Mucosa of rectum (tissue), 2 donors: ENCODE results near the gene TARBP1.

Source experiments
- H3K27ac ChIP-seq, 2 donors: one replicate each; pipeline ENCODE4 v1.7.0; 2013; ENCODE audit warnings: inconsistent platforms in 2 of 2, low read depth in 2 of 2, low read length in 2 of 2
- H3K27me3 ChIP-seq, 2 donors: one replicate each; pipeline ENCODE4 v1.7.0; 2013; ENCODE audit warnings: low read length in 2 of 2; ENCODE audit not compliant: control insufficient read depth in 2 of 2, insufficient read depth in 2 of 2
- H3K36me3 ChIP-seq, 2 donors: one replicate each; pipeline ENCODE4 v1.7.0; 2013; ENCODE audit warnings: low read length in 2 of 2; ENCODE audit not compliant: control insufficient read depth in 2 of 2, insufficient read depth in 2 of 2
- H3K4me1 ChIP-seq, 2 donors: one replicate each; pipeline ENCODE4 v1.7.0; 2013; ENCODE audit warnings: low read length in 2 of 2, mild to moderate bottlenecking in 1 of 2; ENCODE audit not compliant: control insufficient read depth in 2 of 2, insufficient read depth in 2 of 2
- H3K4me3 ChIP-seq, 2 donors: one replicate each; pipeline ENCODE4 v1.7.0; 2013; ENCODE audit warnings: low read length in 2 of 2
- H3K9ac ChIP-seq, 2 donors: one replicate each; pipeline ENCODE4 v1.7.0; 2013; ENCODE audit warnings: low read length in 2 of 2, low read depth in 1 of 2, mild to moderate bottlenecking in 1 of 2
- H3K9me3 ChIP-seq, 2 donors: one replicate each; pipeline ENCODE4 v1.7.0; 2013; ENCODE audit warnings: low read length in 2 of 2; ENCODE audit not compliant: control insufficient read depth in 2 of 2
- donor health status: healthy.
- donor health status: Normal muscosa, but diverticular disease.

Gene TARBP1

GRCh38 chr1:234484218-234484617, 5.2 kb upstream of the TARBP1 start:
- no peak overlapping the region for H3K27ac ChIP-seq
- no peaks in the 10 kb centered on the region for H3K27me3 ChIP-seq
- no peaks in the 10 kb centered on the region for H3K9me3 ChIP-seq
- peaks cover 1 to 5% of the 10 kb centered on the region in 2 donors for H3K4me1 ChIP-seq
- no peak overlapping the region for H3K9ac ChIP-seq
- no peaks in the 10 kb centered on the region for H3K36me3 ChIP-seq
- H3K4me3 ChIP-seq: no peak overlapping the region

DNA sequence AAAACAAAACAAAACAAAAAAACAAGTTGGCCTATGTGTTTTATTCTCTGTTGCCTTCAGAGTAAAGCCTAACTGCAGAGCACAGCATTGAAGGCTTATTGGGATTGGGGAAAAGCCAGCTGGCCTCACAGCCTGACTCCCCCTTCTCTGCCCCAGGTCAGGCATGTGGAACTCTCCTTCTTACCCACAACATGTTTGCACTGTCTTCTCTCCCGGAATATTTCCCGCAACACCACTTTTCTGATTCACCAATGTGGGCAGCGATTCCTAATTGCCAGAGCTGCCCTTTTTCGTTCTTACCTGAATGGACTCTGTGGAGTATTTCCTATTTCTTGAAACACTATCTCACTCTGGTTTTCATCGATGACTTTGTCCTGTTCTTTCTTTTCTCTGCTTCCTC, 2.8 kb upstream of the TARBP1 start:
- H3K9me3 ChIP-seq: no peaks in the 10 kb centered on the region
- peaks cover 0 to 10% of the 10 kb centered on the region in 2 donors for H3K4me1 ChIP-seq
- H3K36me3 ChIP-seq: no peaks in the 10 kb centered on the region
- H3K4me3 ChIP-seq: no peak overlapping the region
- H3K27ac ChIP-seq: no peak overlapping the region
- H3K9ac ChIP-seq: no peak overlapping the region
- no peaks in the 10 kb centered on the region for H3K27me3 ChIP-seq

GRCh38 chr1:234479866-234480265, 887 bp upstream of the TARBP1 start:
- Histone ChIP-seq H3K36me3 (no peaks in the 10 kb centered on the region), H3K27ac (no peak overlapping the region), H3K9ac (no peak overlapping the region)

GRCh38 chr1:234479310-234479559, 256 bp upstream of the TARBP1 start:
- H3K9me3 ChIP-seq: no peaks in the 10 kb centered on the region
- H3K9ac ChIP-seq: peak overlapping the region; percentile 68 to 78
- peak overlapping the region; percentile 73 to 91 for H3K4me3 ChIP-seq
- H3K27me3 ChIP-seq: no peaks in the 10 kb centered on the region
- H3K36me3 ChIP-seq: no peaks in the 10 kb centered on the region
- H3K27ac ChIP-seq: peak overlapping the region in 1 of 2 donors; percentile 94
- peaks cover 0 to 10% of the 10 kb centered on the region in 2 donors for H3K4me1 ChIP-seq

More at GRCh38 chr1:234479866-234480265, 887 bp upstream of the TARBP1 start:
- H3K9me3 ChIP-seq: no peaks in the 10 kb centered on the region
- H3K4me1 ChIP-seq: peaks cover 0 to 10% of the 10 kb centered on the region in 2 donors
- H3K4me3 ChIP-seq: no peak overlapping the region
- no peaks in the 10 kb centered on the region for H3K27me3 ChIP-seq

DNA sequence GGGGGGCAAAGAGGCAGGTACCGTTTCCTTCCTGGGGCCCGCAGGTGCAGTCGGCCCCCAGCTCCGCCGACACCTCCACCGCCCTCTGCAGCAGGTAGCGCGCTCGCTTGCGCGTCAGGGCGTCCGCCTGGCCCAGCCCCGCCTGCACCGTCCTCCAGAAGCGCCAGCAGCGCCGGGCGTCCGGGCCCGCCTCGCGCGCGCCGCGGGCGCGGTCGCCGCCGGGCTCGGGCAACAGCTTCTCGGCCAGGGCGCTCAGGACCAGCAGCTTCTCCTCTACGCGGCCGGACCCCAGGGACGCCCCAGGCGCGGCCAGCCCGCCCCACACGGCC, 863 bp downstream of the TARBP1 start:
- Histone ChIP-seq H3K9me3 (no peaks in the 10 kb centered on the region), H3K27me3 (no peaks in the 10 kb centered on the region), H3K27ac (peak overlapping the region; percentile 90 to 94), H3K9ac (peak overlapping the region; percentile 78 to 83), H3K4me3 (peak overlapping the region; percentile 73 to 91), H3K4me1 (peaks cover 0 to 10% of the 10 kb centered on the region in 2 donors), H3K36me3 (no peaks in the 10 kb centered on the region)

GRCh38 chr1:234477386-234478151, 1.4 kb downstream of the TARBP1 start:
- Histone ChIP-seq H3K27ac (peak overlapping the region; percentile 81 to 94), H3K9ac (peak overlapping the region; percentile 78 to 83)

GRCh38 chr1:234476172-234476571, 2.8 kb downstream of the TARBP1 start:
- H3K27me3 ChIP-seq: no peaks in the 10 kb centered on the region
- H3K4me1 ChIP-seq: peaks cover 0 to 10% of the 10 kb centered on the region in 2 donors
- no peak overlapping the region for H3K4me3 ChIP-seq
- no peak overlapping the region for H3K27ac ChIP-seq
- no peaks in the 10 kb centered on the region for H3K36me3 ChIP-seq
- H3K9ac ChIP-seq: no peak overlapping the region
- H3K9me3 ChIP-seq: no peaks in the 10 kb centered on the region

More at GRCh38 chr1:234477386-234478151, 1.4 kb downstream of the TARBP1 start:
- Histone ChIP-seq H3K4me1 (peaks cover 0 to 10% of the 10 kb centered on the region in 2 donors), H3K36me3 (no peaks in the 10 kb centered on the region), H3K27me3 (no peaks in the 10 kb centered on the region), H3K9me3 (no peaks in the 10 kb centered on the region), H3K4me3 (peak overlapping the region; percentile 73 to 91)

DNA sequence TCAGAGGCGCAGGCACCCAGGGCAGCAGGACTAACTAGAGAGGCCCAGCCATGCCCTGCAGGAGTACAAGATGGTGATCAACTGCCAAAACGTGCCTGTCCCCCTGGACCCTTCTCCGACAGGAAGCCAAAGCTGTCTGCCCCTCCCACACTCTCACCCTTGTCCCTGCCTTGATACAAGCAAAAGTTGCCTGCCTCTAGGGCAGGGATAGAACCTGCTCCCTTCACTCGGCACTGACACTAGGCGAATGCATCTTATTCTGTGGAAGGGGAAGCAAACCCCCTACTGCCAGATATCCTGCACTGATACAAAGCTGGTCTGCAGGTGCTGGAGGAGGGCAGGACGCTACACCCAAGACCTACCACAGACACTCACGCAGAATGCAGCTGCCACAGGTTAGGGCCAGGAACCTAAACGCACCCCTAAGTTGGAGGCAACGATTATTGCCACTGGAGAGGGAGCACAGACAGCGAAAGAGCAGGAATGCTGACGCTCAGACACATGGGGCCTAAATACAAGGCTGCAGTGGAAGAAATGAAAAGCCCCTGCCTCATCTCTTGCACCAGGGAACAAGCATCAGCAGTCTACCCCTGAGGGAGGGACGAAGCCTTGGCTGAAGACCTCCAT, 3.7 kb downstream of the TARBP1 start:
- H3K27ac ChIP-seq: no peak overlapping the region
- H3K9me3 ChIP-seq: no peaks in the 10 kb centered on the region
- no peaks in the 10 kb centered on the region for H3K36me3 ChIP-seq
- H3K27me3 ChIP-seq: no peaks in the 10 kb centered on the region
- H3K9ac ChIP-seq: no peak overlapping the region
- H3K4me3 ChIP-seq: no peak overlapping the region
- H3K4me1 ChIP-seq: peaks cover 0 to 10% of the 10 kb centered on the region in 2 donors

- Histone ChIP-seq H3K27me3 (no peaks in the 10 kb centered on the region), H3K9ac (no peak overlapping the region), H3K4me1 (peaks cover 0 to 10% of the 10 kb centered on the region in 2 donors), H3K36me3 (no peaks in the 10 kb centered on the region), H3K4me3 (no peak overlapping the region), H3K27ac (no peak overlapping the region), H3K9me3 (no peaks in the 10 kb centered on the region)
These were observed 4.6 kb downstream of the TARBP1 start for GRCh38 chr1:234474375-234474774.

DNA sequence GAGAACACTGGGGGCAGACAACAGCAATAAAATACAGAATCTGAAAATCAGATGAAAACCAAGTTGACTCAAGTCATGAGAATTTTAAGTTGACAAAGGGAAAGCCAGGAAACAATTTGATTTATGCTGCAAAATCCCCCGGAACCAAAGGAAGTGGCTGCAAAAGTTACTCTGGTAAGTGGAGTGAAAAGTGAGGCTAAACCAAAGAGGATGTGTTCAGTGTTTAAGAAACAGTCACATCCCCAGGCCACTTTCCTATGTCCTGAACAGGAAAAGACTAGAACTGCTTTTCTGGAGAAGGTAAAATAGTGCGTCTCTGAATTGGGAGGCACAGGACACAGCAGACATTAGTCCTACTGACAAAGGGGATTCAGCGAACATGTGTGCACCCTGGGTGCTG, 5.9 kb downstream of the TARBP1 start:
- no peaks in the 10 kb centered on the region for H3K9me3 ChIP-seq
- H3K36me3 ChIP-seq: no peaks in the 10 kb centered on the region
- H3K27ac ChIP-seq: no peak overlapping the region
- peaks cover 0 to 7% of the 10 kb centered on the region in 2 donors for H3K4me1 ChIP-seq
- no peak overlapping the region for H3K4me3 ChIP-seq
- no peaks in the 10 kb centered on the region for H3K27me3 ChIP-seq
- no peak overlapping the region for H3K9ac ChIP-seq
